ENCODE data around the gene SRCIN1.

Gene SRCIN1

GRCh38 chr17:38598995-38599394 lies 6.8 kb downstream of the SRCIN1 start:
- DNase-seq: no peak

GRCh38 chr17:38598536-38598935 lies 7.2 kb downstream of the SRCIN1 start:
- peak; percentile 51 for DNase-seq

- no peak for DNase-seq
Measured at GRCh38 chr17:38597375-38597774, 8.4 kb downstream of the SRCIN1 start.

DNA sequence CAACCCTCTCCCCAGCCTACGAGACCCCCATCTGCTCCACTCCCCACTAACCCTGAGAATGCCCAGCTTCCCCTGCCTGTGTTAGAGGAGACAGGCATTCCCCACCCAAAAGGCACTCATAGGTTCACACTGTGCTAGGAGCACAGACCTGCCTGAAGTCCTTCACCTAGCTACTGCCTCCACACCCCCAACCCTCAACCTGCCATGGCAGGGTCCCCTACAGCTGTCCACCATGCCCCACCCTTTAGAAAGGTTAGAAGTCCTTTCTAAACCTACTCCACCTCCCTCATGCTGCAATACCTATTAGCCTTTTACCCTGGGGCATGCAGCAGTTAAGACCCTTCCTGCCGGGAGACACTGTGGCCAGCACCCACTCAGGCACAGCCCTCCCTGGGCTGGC lies 9.1 kb downstream of the SRCIN1 start:
- DNase-seq: no peak

- no peak for DNase-seq
Measured at GRCh38 chr17:38595892-38596291, 9.9 kb downstream of the SRCIN1 start.

- no peak for DNase-seq
Measured at GRCh38 chr17:38594152-38594551, 11.6 kb downstream of the SRCIN1 start.

DNA sequence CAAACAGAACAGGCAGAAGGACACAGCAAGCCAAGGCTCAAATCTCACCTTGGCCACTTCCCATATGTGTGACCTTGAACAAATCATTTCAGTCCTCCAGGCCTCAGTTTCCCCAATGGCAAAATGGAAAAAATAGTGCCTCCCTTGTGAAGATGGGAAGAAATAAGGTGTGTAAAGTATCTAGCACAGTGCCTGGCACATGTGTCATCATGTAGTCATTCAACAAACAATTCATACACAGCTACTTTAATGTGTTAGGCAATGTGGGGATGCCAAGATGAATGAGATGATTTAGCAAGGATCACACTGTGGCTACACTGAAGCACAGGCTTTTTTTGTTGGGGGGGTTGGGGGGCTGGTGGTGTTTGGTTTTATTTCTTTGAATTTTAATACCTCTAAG lies 13.3 kb downstream of the SRCIN1 start:
- DNase-seq: no peak

- DNase-seq: no peak
Measured at GRCh38 chr17:38591759-38592241, 14.0 kb downstream of the SRCIN1 start.

- DNase-seq: no peak
Measured at GRCh38 chr17:38590988-38591758, 14.6 kb downstream of the SRCIN1 start.

DNA sequence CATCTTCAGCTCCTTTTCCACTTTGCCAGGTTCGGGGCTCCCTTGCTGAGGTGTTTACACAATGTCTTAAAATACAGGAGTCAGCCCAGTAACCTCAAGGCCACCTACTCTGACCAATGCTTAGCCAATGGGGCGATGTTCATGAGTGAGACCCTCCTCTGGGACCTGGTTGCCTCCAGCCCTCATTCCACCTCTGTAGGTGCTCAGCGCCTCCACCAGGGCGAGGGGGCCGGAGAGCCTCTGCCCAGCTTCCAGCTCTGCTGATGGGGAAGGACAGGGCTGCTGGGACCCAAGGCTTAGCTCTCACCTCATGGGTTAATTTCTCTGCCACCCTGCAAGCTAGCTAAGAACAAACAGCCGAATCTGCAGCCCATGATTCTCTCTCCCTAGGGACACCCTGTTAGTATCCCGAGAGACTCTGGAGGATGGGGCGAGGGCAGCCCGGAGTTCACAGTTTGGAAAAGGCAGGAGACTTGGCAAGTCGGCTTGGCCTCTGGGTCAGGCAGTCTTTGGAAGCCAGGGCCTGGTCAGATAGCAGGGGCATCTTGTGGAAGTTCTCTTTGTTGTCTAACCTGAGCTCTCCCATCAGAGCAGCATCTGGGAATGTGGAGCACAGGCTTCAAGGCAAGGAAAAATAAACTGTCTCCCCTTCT lies 16.2 kb downstream of the SRCIN1 start:
- no peak for DNase-seq

GRCh38 chr17:38588788-38589174 lies 17.0 kb downstream of the SRCIN1 start:
- no peak for DNase-seq

GRCh38 chr17:38587947-38588787 lies 17.6 kb downstream of the SRCIN1 start:
- no peak for DNase-seq

- no peak for DNase-seq
Measured at GRCh38 chr17:38587203-38587602, 18.5 kb downstream of the SRCIN1 start.

GRCh38 chr17:38586788-38587187 lies 19.0 kb downstream of the SRCIN1 start:
- no peak for DNase-seq

GRCh38 chr17:38585918-38586529 lies 19.7 kb downstream of the SRCIN1 start:
- no peak for DNase-seq

- DNase-seq: peak; percentile 33
Measured at GRCh38 chr17:38585056-38585917, 20.5 kb downstream of the SRCIN1 start.

- DNase-seq: peak; percentile 39
Measured at GRCh38 chr17:38584350-38584925, 21.3 kb downstream of the SRCIN1 start.

GRCh38 chr17:38583828-38584349 lies 21.9 kb downstream of the SRCIN1 start:
- DNase-seq: no peak

- DNase-seq: no peak
Measured at GRCh38 chr17:38583176-38583575, 22.6 kb downstream of the SRCIN1 start.

DNA sequence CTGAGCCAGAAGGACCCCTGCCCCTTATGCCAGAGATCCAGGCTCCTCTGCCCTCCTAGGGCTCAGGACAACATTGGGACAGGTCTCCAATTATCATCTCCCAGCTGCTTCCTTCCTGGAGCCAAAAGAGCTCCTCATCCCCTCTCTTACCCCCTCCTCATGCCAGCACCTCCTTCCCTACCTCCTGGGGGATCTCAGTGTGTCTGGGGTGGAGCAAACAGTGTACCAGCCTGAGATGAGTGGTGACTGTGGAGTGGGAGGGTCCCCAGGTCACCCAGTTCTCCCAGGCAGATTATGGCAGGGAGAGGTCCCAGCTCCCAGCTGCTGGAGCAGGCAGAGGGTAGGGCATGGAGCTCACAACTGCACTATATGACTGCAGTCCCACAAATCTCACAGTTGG lies 23.7 kb downstream of the SRCIN1 start:
- no peak for DNase-seq

DNA sequence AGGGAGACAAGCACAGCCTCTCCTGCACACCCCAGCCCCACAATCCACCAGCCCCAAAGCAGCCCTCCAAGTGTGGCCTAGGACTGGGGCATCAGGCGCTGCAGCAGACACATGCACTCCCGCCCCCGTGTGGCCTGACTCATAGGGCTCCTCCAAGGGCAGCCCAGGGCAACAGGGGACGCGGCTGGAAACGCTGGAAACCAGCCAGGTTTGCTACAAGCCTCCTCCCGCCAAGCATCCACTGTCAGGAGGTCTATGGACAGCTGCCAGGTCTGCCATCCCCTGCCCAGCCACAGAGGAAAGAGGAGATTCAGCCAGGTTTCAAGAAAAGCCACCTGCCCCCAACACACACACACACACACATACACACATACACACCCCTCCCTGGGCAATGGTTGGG lies 25.8 kb downstream of the SRCIN1 start:
- DNase-seq: peak; percentile 93

Measured in NCI-H446 treated with DMSO at 0.1 percent for 48 hours (cell line).